ENCODE results near the gene PPFIA2. TPM values are rescaled to one million over a fixed set of nuclear protein-coding genes. Genes with fewer than 3 reads are reported as not detected.

The PPFIA2 gene
- total RNA-seq, 1 donor from 2014 or later = 1.1 TPM

GRCh38 chr12:81779216-81779615, 20.1 kb upstream of the PPFIA2 start:
- H3K27me3 Mint-ChIP-seq (ENCODE audit: low read depth) = peaks cover 8% of the 10 kb centered on the region
- TF ChIP-seq CTCF (IDR thresholded peaks at IDR 0.05; ENCODE audit: unreplicated experiment) = no peak
- no peak overlapping the region for H3K27ac Mint-ChIP-seq
- DNase-seq (ENCODE audit: low spot score in 2 of 2, unreplicated experiment in 2 of 2) = no peak
- H3K4me1 Mint-ChIP-seq = no peaks in the 10 kb centered on the region
- no peaks in the 10 kb centered on the region for H3K36me3 Mint-ChIP-seq
- no peaks in the 10 kb centered on the region for H3K9me3 Mint-ChIP-seq
- no peak overlapping the region for H3K4me3 Mint-ChIP-seq

- H3K9me3 Mint-ChIP-seq = no peaks in the 10 kb centered on the region
- no peak overlapping the region for H3K27ac Mint-ChIP-seq
- H3K27me3 Mint-ChIP-seq (ENCODE audit: low read depth) = peaks cover 10% of the 10 kb centered on the region
- H3K36me3 Mint-ChIP-seq = no peaks in the 10 kb centered on the region
- no peak overlapping the region for H3K4me3 Mint-ChIP-seq
- no peaks in the 10 kb centered on the region for H3K4me1 Mint-ChIP-seq
- DNase-seq (ENCODE audit: low spot score in 2 of 2, unreplicated experiment in 2 of 2) = no peak
- TF ChIP-seq CTCF (IDR thresholded peaks at IDR 0.05; ENCODE audit: unreplicated experiment) = no peak
Measured at GRCh38 chr12:81778719-81779118, 19.6 kb upstream of the PPFIA2 start.

- no peak for TF ChIP-seq CTCF (IDR thresholded peaks at IDR 0.05; ENCODE audit: unreplicated experiment)
- Mint-ChIP-seq H3K36me3 (no peaks in the 10 kb centered on the region), H3K4me1 (peaks cover 14% of the 10 kb centered on the region), H3K4me3 (peak overlapping the region; percentile 77), H3K27me3 (ENCODE audit: low read depth) (peaks cover 74% of the 10 kb centered on the region), H3K9me3 (peaks cover 8% of the 10 kb centered on the region), H3K27ac (no peak overlapping the region)
- peak in 1 of 2 experiments; percentile 45 for DNase-seq (ENCODE audit: low spot score in 2 of 2, unreplicated experiment in 2 of 2)
Measured at GRCh38 chr12:81758421-81759189, 545 bp downstream of the PPFIA2 start.

GRCh38 chr12:81757731-81758365, 1.3 kb downstream of the PPFIA2 start:
- Mint-ChIP-seq H3K4me3 (peak overlapping the region; percentile 77), H3K27me3 (ENCODE audit: low read depth) (peaks cover 73% of the 10 kb centered on the region), H3K9me3 (peaks cover under 1% of the 10 kb centered on the region), H3K27ac (no peak overlapping the region), H3K36me3 (no peaks in the 10 kb centered on the region), H3K4me1 (peaks cover 14% of the 10 kb centered on the region)
- no peak for TF ChIP-seq CTCF (IDR thresholded peaks at IDR 0.05; ENCODE audit: unreplicated experiment)
- no peak for DNase-seq (ENCODE audit: low spot score in 2 of 2, unreplicated experiment in 2 of 2)

- no peaks in the 10 kb centered on the region for H3K36me3 Mint-ChIP-seq
- H3K9me3 Mint-ChIP-seq = no peaks in the 10 kb centered on the region
- peaks cover 2% of the 10 kb centered on the region for H3K4me1 Mint-ChIP-seq
- peaks cover 2% of the 10 kb centered on the region for H3K27me3 Mint-ChIP-seq (ENCODE audit: low read depth)
- H3K4me3 Mint-ChIP-seq = no peak overlapping the region
- H3K27ac Mint-ChIP-seq = no peak overlapping the region
- DNase-seq (ENCODE audit: low spot score in 2 of 2, unreplicated experiment in 2 of 2) = no peak
- no peak for TF ChIP-seq CTCF (IDR thresholded peaks at IDR 0.05; ENCODE audit: unreplicated experiment)
Measured at GRCh38 chr12:81729781-81730180, 29.4 kb downstream of the PPFIA2 start.

Data from mesothelial cell of epicardium (in vitro differentiated cells).